GM19023 (cell line): ENCODE results near the gene CRTAC1.

Experiments used
- ATAC-seq: cut with Tn5 transposase; IDR thresholded peaks from one replicate; pipeline ENCODE4 v1.9.1; 2021; ENCODE audit warnings: mild to moderate bottlenecking, moderate library complexity; ENCODE audit not compliant: unreplicated experiment

CRTAC1 gene

DNA sequence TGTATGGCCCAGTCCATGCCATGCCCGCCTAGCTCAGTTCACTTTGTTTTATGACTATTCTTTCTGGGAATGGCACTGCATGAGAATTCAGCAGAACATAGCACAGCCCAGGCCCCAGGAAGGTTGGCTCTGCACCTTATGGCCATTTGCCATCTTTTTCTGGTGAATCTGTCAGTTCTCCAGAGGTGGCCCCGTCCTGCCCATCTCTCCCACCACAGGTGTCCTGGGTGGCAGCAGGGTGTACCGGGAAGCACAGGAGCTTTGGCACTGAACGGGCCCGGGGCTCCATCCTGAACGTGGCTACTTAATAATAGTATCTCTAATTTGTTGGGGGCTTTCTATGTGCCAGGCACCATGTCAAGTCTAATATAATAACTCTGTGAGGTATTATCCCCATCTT, 156.1 kb downstream of the CRTAC1 start:
- ATAC-seq = no peak

DNA sequence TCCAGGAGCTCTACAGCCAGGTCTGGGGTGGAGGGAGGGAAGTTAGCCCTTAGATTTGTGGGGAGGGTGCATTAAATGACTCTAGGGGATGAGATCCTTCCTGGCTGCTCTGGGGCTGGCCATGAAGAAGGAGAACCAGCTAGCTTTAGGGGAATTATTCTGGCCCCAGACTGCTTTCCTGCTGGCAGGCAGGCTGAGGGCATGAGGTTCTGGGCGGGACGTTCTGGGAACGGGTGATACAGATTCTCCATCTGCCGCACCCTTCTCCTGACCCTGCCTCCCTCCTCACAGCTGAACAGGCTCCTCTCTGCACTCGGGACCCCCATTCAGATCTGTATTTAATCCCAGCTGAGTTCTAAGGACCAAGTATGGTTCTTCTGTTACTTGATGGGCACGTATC, 156.9 kb downstream of the CRTAC1 start:
- ATAC-seq = no peak

DNA sequence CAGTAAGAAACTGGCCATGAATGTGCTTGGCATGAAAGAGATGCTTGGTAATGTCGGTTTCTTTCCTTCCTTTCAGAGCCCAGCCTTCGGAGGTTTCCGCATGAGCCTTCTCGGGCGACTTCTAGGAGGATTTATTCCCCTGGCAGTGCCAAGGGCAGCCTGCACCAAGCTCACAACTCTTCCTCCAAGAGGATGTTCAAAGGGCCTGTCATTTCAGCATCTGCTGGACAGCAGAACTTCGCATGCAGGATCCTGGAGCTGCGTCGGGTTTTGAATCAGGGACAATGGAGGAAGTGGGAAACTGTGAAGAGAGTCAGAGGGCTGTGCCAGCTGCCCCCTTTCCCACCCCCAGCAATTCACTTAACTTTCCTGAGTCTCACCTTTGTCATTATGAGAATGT, 159.4 kb downstream of the CRTAC1 start:
- no peak for ATAC-seq

DNA sequence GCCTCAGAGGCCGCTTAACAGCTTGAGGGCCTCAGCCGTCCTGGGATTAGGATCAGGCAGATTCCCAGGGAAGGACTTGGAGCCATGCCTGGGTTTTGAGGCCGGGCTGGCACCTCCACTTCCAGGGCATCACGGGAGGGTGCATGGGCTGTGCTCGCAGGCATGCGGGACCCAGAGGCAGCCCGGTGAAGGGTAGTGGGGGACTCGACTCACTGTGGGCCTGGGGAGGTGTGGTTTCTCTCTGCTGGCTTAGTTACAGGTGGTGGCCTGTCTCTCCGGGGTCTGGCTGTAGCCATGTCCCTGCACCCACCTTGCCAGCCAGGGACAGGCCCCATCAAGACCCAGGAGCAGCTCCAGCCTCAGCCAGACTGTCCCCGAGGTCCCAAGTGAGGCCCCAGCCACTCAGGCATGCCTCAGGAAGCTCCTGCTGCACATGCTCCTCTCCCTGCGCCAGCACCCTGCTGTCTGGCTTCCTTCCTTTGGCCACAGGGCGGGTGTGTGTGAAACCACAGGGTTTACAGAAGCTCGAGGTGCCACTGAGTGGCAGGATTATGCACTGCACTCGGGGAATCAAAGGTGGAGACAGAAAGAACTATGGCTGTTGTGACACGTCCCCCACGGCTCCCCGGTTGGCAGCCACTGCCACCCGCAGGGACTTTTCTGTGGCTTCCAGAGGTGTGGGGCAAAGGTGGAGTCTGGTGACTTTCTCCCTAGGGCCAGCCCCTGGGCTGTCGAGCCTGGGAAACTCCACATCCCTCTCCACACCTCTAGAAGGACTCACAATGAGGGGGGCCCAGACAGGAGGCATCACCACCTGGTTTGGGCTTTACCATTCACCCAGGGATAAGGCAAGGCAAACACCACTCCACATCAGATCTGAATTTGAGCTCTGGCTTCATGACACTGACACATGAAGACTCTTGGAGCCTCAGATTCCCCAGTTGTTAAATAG, 161.1 kb downstream of the CRTAC1 start:
- ATAC-seq = peak; percentile 94

DNA sequence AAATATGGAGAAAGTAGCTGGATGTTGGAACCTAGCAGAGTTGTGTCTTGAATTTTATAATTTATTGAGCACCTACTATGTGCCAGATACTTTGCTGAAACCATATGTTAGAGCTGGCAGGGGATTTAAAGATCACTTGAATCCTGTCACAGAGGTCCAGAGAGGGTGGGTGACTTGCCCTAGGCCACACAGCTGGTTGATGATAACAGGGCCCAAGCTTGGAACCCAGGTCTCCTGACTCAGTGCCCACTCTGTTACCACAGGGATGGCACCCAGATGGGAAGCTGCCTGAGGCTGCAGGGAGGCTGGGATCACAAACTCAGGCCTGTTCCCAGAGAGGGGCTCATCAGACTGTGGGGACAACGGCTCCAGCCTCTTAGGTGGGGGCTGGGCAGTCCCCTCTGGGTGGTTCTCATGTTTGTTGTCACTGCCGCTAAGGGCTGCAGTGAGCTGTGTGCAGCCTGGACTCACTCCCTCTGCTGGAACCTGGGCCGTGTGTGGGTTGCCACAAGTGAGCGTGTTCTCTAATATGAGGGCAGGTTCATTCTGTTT, 162.2 kb downstream of the CRTAC1 start:
- ATAC-seq = no peak

DNA sequence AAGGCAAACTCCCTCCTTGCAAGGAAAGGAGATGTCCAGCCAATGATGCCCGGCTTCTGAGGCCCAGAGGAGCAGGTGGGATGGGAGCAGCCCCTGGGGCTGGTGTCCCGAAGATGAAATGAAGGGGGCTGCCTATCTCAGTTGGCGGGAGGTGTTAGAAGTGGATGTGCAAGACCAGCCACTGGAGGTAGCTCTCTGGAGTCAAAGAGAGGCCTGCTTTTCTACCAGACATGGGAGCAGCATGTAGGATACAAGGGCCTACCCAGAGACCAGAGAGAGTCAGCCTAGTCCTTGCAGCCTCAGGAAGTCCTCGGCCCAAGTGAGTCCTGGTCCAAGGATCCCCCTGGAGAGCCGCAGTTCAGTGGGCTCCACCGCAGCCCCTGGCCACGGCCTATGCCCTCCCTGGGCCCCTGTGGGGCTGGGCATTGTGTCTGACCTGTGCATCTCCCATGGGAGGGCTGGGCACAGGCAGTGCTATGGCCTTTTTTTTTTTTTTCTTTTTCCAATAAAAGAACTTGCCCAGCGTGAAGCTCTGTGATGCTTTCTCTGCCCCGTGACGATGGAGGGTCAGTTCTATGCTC, 163.1 kb downstream of the CRTAC1 start:
- no peak for ATAC-seq

DNA sequence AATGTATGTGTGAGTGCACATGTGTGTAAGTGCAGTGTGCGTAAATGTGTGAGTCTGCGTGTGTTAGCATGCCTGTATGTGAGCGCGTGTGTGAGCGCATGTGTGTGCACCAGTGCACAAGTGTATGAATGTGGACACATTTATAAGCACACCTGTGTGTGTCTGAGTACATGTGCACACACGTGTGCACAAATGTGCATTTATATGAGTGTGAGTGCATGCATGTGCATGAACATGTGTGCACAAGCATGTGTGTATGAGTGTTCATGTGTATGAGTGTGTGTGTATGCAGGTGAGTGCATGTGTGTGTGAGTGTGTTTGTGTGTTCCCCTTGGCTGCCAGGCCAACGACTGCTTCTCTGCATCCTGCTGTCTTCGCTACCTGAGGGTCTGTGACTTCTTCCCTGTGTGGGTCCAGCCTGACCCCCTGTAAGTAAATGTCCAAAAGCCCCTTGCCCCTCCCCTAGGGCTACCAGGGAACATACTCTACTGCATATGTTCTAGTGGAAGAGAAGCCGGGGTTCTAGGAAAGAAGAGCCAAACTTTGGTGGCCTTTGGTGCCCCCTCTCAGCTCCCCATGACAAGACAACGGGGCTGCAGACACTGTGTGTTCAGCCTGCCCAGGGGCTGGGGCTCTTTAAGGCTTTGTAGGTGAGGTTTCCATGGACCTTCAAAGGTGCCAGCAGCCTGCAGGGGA, 163.7 kb downstream of the CRTAC1 start:
- ATAC-seq = no peak

DNA sequence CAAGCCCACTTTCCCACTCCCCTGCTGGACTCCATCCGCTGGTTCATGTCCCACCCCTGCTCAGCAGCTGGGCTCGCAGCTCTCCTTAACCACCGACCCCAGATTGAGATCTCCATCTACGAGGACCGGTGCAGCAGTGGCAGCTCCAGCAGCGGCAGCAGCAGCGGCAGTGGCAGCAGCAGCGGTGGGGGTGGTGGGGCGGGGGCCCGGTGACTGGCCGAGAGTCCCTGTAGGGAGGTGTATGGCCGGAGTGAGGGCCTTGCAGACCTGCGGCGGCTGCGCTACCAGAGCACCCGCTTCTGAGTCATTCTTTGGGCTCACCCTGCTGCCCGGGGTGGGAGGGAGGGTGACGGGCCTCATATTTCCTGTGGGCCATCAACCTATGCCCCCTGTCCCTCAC, 164.9 kb downstream of the CRTAC1 start:
- no peak for ATAC-seq

DNA sequence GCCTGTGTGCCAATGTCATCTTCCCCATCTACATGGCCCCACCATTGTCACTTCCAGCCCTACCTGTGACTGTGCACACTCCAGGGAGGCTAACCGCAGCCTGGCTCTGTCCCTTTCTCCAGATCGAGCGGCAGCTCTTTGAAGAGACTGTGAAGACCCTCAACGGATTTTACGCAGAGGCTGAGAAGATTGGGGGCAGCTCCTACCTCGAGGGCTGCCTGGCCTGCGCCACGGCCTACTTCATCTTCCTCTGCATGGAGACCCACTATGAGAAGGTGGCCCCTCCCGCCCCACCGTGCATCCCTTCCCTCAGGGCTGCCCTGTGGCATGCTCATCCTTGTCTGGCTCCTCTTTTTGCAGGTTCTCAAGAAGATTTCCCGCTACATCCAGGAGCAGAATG, 166.6 kb downstream of the CRTAC1 start:
- ATAC-seq = no peak

DNA sequence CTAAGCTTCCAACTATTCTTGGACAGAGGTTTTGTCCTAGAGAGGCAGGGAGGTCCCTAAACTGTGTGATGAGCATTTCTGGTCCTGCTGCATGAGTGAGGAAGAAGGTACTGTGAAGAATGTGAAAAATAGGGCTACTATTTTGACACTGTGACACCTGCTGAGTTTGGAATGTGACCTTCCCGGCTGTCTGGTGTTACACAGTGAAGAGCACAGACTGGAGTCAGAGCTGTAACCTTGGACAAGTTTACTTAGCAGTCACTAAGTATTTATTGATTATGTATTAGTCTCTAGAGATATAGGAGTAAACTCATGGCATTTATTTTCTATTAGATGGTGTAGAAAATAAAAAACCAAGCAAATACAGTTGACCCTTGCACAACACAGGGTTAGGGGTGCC, 168.5 kb downstream of the CRTAC1 start:
- no peak for ATAC-seq

DNA sequence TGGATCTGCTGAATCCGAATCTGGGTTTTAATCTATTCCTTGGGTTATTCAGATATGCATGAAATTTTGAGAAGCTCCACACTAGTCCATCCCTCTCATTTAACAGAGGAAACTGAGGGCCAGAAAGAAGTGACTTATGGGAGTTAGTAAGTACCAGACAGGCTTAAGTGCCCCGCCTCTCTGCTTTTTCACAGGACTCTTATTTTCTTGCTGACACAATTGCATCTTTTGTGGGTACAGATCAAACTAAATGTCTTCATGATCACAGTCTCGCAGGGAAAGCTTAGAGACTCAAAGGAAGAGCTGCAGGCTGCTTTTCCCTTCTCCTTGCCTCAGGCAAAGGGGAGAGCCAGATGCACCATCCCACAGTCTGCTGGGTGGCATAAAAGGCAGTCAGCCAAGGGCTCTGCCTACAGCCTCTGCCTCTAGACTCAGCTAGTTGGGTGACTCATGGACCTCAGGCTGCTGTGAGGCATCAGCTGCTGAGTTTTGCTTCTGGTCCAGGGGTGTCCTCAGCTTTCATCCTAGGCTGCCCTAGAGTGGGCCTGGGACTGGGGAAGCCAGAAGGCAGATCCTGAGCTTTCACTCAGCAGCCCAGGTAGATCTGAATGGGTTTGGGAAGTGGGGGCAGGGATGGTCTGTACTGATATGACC, 169.2 kb downstream of the CRTAC1 start:
- ATAC-seq = no peak

DNA sequence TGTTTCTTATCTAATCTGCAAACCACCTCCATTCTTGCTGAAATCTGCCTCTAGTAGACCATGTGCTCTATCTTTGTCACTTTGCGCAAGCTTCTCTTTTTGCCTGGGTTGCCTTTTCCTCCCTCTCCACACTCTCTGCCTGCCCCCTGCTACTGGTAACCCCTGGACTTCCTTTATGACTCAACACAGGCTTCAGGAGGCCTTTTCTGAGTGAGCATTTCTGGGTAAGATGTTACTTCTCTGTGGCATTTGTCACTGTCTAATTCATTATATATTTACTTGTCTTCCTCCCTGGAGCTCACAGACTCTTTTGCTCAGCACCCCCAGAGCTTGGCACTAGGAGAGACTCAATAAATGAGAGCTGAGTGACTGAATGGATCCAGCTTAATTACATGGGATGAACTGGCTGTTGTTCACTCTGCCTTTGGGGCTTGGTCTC, 172.4 kb downstream of the CRTAC1 start:
- ATAC-seq = no peak

DNA sequence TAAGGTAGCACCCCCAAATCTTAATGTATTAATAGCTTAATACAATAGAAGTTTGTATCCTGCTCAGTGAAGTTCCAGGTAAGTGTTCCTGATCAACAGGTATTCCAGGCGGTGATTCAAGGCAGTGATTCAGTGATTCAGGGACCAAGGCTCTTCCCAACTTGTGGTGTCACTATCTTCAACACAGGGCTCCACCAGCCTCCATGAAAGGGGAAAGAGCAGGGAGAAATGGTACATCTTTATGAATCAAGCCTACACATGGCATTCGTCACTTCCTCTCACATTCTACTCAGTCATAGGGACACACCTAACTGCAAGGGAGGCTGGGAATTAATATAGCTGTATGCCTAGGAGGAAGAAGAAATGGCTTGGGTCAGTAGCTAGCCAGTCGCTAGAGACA, 175.7 kb downstream of the CRTAC1 start:
- no peak for ATAC-seq

DNA sequence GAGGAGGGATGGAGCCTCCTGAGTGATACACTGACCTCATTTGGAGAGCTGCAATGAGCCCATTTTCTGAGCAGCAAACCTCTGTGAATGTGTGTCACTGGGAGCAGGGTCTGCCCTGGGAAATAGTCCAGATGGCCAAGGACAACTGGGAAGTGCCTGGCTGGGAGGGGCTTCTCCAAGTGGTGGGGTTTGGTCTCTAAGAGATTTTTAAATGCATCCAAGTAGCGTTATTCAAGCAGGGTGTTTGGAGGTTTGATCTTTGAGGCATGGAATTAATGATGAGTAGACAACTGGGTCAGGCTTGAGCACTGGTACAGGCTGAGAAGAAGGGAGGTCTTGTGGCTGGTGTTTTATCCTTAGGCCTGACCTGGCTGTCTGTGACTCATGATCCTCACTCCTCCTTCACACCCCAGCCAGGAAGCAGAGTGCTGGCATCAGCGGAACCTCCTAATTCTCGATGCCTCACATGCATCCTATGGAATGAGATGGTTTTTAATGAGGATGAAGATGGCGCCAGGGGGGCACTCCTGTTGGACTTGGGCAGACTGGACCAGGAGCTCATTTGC, 177.5 kb downstream of the CRTAC1 start:
- no peak for ATAC-seq

DNA sequence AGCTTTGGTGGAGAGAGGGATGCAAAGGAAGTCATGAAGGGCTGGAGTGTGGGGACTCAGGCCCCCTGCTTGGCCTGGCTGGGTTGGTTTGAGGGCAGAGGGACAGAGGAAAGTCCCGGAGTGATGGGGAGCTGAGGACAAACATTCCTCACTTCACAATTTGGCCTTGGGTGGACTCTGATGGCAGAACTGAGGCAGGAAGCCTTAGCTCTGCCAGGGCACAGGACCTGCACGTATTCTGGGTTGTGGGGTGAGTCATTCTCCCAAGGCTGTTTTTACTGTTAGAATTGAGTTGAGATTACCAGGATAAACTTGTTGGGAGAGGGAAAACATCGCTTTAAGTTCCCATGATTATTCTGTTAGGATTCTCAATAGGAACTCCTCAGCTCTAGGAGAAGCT, 178.1 kb downstream of the CRTAC1 start:
- ATAC-seq = no peak

DNA sequence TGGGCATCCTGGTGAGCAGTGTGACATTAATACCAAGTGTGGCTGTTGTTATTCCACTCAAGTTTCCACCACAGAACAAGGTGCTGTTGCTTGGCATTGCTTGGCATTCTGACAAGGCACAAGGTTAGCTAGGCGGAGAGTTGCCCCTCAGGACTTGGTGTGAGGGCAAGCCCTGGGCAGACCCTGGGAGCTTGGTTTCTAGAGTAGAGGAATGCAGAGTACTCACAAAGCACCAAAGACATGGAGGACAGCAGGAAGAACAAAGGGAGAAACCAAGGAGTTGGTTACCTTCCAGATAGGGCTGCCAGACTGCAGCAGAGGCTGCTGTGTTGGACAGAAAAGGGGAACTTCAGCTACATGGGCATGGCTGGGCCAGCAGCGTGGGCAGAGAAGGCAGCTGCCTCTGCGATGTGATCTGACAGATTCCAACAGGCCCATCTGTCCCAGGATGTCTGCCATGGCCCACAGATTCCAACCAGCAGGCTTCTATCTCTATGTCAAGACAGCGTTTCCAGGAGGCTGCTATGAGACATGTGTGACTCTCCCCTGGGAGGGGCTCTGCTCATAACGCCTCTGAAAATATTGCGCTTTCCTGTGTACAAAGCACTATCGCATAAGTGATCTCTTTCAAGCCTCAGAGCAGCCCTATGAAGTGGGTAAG, 178.9 kb downstream of the CRTAC1 start:
- no peak for ATAC-seq

DNA sequence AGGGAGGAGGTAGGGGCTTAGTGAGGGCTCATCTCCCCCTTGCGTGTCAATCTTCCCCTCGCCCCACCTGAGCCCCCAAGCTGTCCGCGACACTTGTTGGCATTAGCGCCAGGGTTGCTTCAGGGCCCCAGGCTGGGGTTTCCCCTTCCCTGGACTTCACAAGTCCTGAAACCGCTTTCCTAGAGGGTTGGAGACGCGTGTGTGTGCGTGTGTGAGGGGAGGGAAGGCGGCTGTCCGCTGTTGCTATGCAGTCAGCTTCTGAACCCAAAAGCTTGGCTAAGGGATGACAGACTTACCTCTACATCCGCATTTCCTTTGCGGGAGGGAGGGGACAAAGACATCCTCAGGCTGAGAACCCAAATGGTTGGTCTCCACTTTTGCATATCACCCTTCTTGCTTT, 180.0 kb downstream of the CRTAC1 start:
- ATAC-seq = no peak

DNA sequence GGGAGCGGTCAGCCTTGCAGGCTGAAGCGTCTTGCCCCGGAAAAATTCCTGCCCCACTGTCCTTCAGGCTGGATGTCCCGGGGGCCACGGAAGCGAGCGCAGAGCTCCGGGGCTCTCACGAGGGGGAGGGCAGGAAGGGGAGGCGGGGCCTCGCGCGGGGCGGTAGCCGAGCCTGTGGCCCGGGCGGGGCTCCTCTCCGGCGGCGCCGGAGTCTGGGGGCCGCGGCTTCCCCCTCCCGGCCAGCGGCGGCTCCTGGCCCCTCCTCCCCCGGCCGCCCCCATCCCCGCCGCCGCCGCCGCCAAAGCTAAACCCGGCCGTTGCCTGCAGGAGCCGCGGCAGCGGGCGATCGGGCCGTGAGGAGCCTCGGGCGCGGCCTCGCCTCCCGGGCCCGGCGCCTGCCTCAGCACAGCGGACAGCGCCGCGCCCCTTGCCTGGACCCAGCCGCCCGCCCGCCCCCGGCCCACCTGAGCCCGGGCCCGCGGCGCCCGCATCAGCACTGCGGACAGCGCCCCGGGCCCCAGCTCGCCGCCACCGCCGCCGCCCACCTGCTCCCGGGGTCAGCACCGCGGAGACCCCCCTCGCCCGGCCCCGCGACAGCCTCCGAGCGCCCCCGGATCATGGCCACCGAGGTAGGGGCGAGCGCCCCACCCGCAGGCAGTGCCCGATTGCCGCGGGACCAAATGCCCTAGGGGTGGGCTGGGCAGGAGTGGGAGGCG, 180.6 kb downstream of the CRTAC1 start, which contains the start of gene GOLGA7B:
Gene GOLGA7B (plus strand): TSS at position 157 of the 716 bp plus-strand sequence. CDS start 461 bp downstream, at position 618.
- peak; percentile 71 for ATAC-seq

DNA sequence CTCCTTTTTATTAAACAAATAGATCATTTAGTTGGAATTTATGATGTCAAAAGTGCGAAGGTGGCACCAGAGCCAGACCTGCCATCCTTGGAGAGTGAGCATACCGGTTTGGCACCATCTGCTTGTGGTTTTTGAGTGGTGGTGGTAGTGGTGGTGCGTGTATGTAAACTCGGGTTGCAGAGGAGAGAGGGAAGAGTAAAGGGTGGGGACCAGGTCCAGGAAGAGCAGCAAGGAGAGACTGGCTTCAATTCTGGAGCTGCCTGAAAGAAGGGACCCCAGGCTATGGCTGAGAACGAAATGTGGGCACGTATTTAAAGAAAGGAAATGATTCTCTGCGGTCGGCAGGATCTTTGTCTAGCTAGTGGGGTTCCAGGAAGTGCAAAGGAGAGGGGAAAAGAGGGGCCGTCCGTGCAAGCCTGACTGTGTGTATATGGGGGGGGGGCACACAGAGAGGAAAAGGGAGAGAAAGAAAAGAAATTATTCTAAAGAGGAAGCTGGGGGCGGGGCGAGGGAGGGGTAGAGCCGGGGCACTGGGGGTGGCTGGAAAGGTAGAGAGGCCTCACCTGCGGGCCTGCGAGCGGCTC, 181.2 kb downstream of the CRTAC1 start:
- peak; percentile 34 for ATAC-seq
